Spinal cord (tissue), 10 donors: Measurements from ENCODE around the gene ZBTB3. TPM values are rescaled to one million over a fixed set of nuclear protein-coding genes. Genes with fewer than 3 reads are reported as not detected.
A peak's percentile ranks its signal among the peaks of the same experiment; 100 is the strongest.
"Not testable (repeated sequence)": the region's sequence is repeated elsewhere in the genome, so short reads cannot be mapped to it uniquely, and the experiment has no call there.

Source experiments
- DNase-seq, 6 donors: peaks; one replicate each; pipeline versions ENCODE4 v3.0.0 to v3.0.0-alpha.2; 2013 to 2015; ENCODE audit warnings: low spot score in 6 of 6, low read depth in 4 of 6
- H3K27ac ChIP-seq: one replicate; pipeline ENCODE4 v1.5.1; 2013; ENCODE audit warnings: low read depth, low read length, control low read depth
- H3K27me3 ChIP-seq: one replicate; pipeline ENCODE4 v1.6.1; 2013; ENCODE audit warnings: low read length; ENCODE audit not compliant: control insufficient read depth, insufficient read depth
- H3K36me3 ChIP-seq: one replicate; pipeline ENCODE4 v1.6.1; 2013; ENCODE audit warnings: low read length; ENCODE audit not compliant: control insufficient read depth, insufficient read depth
- H3K4me1 ChIP-seq: one replicate; pipeline ENCODE4 v1.6.1; 2013; ENCODE audit warnings: low read length; ENCODE audit not compliant: control insufficient read depth, insufficient read depth
- H3K4me3 ChIP-seq: one replicate; pipeline ENCODE4 v1.5.1; 2013; ENCODE audit warnings: low read depth, low read length, control low read depth
- H3K9me3 ChIP-seq: one replicate; pipeline ENCODE4 v1.6.1; 2013; ENCODE audit warnings: low read length; ENCODE audit not compliant: control insufficient read depth, insufficient read depth
- WGBS: methylation state at CpG from one replicate; pipeline ENCODE4 v1.1.5; 2013; ENCODE audit warnings: missing lambda C conversion rate; ENCODE audit not compliant: insufficient coverage; 5-methylcytosine and 5-hydroxymethylcytosine counted together
- polyA plus RNA-seq, 2 donors: library from polyadenylated mRNA; unstranded; fragments of 120-200 nt; gene quantifications; one replicate each; pipeline ENCODE4 v1.2.1, GENCODE V29; 2013; ENCODE audit not compliant: insufficient read length in 2 of 2
- total RNA-seq, 2 donors: library from RNA; depleted of rRNA in 1 of 2; stranded (reverse); fragments of 120-200 nt in 1 of 2; fragments of >200 nt in 1 of 2; gene quantifications; one replicate each; pipeline versions ENCODE4 v1.2.3 to v1.2.4, GENCODE V29; 2013 to 2014
- donor health status: healthy.

The ZBTB3 gene
- total and polyA plus RNA-seq, 4 donors: 6.8 to 15.3 (median 11.6) TPM

DNA sequence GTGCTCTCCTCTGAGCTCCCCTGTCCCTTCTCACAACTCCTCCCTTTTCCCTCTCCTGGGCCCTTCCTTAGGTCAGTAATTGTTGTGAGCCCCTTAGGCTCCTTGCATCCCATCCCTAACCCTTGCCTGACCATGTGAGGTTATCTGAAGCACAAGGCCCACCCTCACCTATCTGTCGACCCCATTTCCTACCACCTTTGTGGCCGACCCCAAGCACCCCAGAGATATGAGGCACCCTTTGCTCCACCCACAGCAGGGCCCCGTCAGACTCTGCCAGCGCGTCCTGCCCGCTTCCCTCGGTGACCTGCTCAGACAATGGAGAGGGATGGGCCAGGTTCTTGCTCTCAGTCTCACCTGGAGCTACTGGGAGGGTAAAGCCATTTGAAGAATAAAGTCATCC lies 45.2 kb downstream of the ZBTB3 start:
- 3% methylated on average over 6 of the region's 7 CpGs for WGBS
- peak overlapping the region; percentile 98 for H3K27ac ChIP-seq
- peak overlapping the region; percentile 83 for H3K4me3 ChIP-seq
- H3K4me1 ChIP-seq: peaks cover 47% of the 10 kb centered on the region
- H3K9me3 ChIP-seq: no peaks in the 10 kb centered on the region
- no peaks in the 10 kb centered on the region for H3K27me3 ChIP-seq
- DNase-seq: no peak
- peaks cover 36% of the 10 kb centered on the region for H3K36me3 ChIP-seq

DNA sequence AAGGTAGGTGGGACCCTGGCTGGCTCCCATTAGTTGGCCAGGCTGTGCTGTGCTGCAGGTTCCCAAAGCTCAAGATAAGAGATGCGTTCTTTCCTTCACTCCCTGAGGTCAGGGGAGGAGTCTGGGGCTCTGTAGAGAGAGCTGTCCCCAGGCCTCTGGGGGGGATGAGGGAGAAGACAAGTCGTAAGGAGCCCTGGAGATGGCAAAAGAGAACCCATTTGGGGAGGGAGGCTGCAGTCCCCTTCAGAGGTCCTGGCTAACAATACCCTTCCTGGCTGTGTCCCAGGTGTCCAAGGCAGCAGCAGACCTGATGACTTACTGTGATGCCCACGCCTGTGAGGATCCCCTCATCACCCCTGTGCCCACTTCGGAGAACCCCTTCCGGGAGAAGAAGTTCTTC lies 45.6 kb downstream of the ZBTB3 start:
- H3K36me3 ChIP-seq: peaks cover 37% of the 10 kb centered on the region
- peak in 1 of 6 donors; percentile 26 for DNase-seq
- H3K4me3 ChIP-seq: peak overlapping the region; percentile 83
- WGBS: 52% methylated on average over 4 of the region's 5 CpGs
- no peaks in the 10 kb centered on the region for H3K27me3 ChIP-seq
- H3K9me3 ChIP-seq: no peaks in the 10 kb centered on the region
- peak overlapping the region; percentile 98 for H3K27ac ChIP-seq
- H3K4me1 ChIP-seq: peaks cover 47% of the 10 kb centered on the region

DNA sequence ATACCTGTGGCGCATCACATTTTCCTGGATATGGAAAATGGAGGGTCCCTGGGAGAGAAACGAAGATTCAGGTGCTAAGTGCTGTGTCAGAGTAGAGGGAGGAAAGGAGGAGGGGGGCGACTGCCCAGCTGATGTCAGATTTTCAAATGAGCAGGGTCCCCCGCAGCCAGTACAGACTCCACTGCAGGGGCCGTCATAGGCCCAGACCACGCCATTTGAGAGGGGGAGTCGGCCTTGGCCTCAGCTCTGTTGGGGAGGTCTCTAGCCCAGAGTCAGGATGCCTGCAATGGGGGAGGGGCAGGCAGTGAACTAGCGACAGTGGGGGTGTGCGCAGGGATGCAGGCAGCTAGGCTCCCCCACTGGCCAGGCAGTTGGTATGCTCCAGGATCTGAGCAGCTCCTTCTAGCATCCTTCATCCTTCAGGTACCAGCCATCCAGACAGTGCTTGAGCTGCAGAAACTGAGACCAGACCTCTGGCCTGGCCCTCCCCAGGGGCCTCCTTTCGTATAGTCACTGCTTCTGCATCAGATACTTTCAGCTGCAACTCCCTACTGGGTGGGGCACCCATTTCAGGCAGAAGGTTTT lies 46.6 kb downstream of the ZBTB3 start, which contains the start of the genes BSCL2 and GNG3:
TSS of gene BSCL2 (minus strand) at position 148 of the 585 bp plus-strand sequence. CDS start 229 bp downstream, outside the sequence.
TSS of gene GNG3 (plus strand) at position 400 of the 585 bp plus-strand sequence. CDS start 620 bp downstream, outside the sequence.
- peaks cover 47% of the 10 kb centered on the region for H3K4me1 ChIP-seq

DNA sequence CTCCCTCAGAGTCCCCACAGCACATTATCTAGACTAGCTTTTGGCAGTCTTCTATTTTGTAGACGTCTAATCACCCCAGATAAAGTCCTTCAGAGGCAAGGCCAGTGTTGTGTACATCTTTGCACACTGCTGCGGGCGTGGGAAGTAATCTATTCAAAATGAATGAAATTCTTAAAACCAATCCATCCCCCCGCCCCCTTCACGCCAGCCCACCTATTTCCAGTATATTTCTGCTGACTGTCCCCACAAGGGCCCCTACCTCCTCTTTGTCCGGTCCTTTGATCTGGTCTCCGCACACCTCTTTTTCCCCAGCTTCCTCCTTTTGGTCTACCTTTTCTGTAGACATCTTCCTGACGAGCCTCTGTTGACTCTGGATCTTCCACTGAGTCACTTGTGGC lies 47.1 kb downstream of the ZBTB3 start:
- H3K4me3 ChIP-seq: peak overlapping the region; percentile 83
- H3K36me3 ChIP-seq: peaks cover 48% of the 10 kb centered on the region
- H3K9me3 ChIP-seq: no peaks in the 10 kb centered on the region
- no peaks in the 10 kb centered on the region for H3K27me3 ChIP-seq
- H3K4me1 ChIP-seq: peaks cover 47% of the 10 kb centered on the region
- 16% methylated on average over 5 of the region's 8 CpGs for WGBS
- H3K27ac ChIP-seq: peak overlapping the region; percentile 98
- no peak for DNase-seq

More for the DNA sequence above, 46.6 kb downstream of the ZBTB3 start, which contains the start of the genes BSCL2 and GNG3:
- peak; percentile 77 to 100 (median 94) for DNase-seq
- WGBS: 27% methylated on average over 8 of the region's 10 CpGs
- no peaks in the 10 kb centered on the region for H3K27me3 ChIP-seq
- H3K36me3 ChIP-seq: peaks cover 47% of the 10 kb centered on the region
- H3K9me3 ChIP-seq: no peaks in the 10 kb centered on the region
- H3K4me3 ChIP-seq: peak within 1 kb of the TSS; percentile 83
- peak within 1 kb of the TSS; percentile 98 for H3K27ac ChIP-seq

DNA sequence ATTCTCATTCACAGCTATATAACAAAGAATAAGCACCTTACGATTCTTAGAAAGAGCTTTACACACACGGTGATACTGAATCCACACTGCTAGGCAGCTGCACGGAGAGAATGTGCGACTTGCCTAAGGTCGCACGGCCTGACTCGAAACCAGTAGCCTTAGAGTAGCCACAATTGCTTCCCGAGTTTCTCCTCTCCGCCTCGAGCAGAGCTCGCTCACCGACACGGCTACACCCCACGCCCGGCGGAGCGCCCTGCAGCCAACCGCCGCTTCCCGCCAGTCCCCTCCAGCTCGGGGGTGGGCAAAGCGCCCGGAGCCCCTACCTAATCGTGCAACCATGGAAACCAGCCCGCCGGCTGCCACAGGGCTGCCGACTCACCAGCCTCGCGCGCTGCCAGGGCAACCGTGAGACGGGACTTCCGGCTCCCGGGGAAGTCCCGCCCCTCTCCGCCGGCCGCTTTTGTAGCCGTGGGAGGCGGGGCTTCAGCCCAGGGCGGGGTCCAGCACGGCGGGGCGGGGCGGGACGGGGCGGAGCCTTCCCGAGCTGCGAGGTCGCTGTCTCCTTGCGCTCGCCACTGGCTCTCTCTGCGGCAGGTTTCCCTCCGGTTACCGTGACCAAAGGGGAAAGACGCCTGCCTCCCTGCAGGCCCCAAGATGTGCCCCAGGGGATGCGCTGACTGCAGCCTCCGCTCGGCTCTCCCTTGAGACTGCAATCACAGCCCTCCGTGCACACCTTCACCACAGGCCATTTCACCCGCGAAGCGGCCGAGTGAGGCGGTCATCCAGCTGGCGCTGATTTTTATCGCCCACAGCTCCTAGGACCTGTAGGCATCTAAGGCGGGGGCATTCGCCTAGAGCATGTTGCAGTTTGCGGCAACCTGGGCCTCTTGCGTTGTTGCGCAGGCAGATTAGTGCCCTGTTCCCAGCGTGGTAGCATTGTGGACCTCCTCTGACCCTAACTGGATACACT lies 47.8 kb downstream of the ZBTB3 start:
- under 1% methylated on average over 73 of the region's 73 CpGs for WGBS
- Histone ChIP-seq H3K4me1 (peaks cover 47% of the 10 kb centered on the region), H3K27ac (peak overlapping the region; percentile 98), H3K4me3 (peak overlapping the region; percentile 83), H3K27me3 (no peaks in the 10 kb centered on the region), H3K9me3 (no peaks in the 10 kb centered on the region), H3K36me3 (peaks cover 46% of the 10 kb centered on the region)
- peak in 5 of 6 donors; percentile 90 to 98 (median 95) for DNase-seq

DNA sequence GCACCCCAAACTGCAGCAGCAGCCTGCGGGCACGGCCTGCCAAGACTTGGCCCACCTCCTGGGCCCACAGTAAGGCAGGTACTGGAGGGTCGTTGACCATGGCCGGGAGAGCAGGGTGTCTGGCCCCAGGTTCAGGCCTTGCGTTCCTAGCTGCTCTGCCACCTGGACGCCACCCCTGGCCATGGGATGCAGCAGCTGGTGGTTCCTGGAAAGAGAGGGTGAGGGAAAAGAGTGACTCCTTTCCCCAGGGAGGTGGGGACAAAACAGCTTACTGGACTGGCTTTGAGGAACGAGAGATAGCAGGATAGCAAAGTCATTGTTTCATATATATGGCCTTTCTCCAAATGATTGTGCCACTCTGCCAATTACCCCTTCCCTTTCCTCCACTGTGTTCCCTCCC lies 48.5 kb downstream of the ZBTB3 start:
- Histone ChIP-seq H3K9me3 (no peaks in the 10 kb centered on the region), H3K36me3 (peaks cover 45% of the 10 kb centered on the region), H3K4me1 (peaks cover 44% of the 10 kb centered on the region), H3K27me3 (no peaks in the 10 kb centered on the region), H3K27ac (peak overlapping the region; percentile 54), H3K4me3 (peak overlapping the region; percentile 83)
- WGBS: 41% methylated on average over 6 of the region's 7 CpGs
- DNase-seq: no peak

DNA sequence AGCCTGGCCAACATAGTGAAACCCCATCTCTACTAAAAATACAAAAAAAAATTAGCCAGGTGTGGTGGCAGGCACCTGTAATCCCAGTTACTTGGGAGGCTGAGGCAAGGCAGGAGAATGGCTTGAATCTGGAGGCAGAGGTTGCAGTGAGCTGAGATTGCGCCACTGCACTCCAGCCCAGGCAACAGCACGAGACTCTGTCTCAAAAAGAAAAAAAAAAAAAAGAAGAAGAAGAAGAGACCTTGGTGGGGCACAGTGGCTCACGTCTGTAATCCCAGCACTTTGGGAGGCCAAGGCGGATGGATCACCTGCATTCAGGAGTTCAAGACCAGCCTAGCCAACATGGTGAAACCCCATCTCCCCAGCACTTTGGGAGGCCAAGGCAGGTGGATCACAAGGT lies 50.0 kb downstream of the ZBTB3 start:
- 88% methylated on average over 4 of the region's 4 CpGs for WGBS
- not testable (repeated sequence) for H3K27ac ChIP-seq, H3K4me3 ChIP-seq, DNase-seq, H3K27me3 ChIP-seq, H3K9me3 ChIP-seq
- Histone ChIP-seq H3K36me3 (peaks cover 51% of the 10 kb centered on the region), H3K4me1 (peaks cover 33% of the 10 kb centered on the region)

DNA sequence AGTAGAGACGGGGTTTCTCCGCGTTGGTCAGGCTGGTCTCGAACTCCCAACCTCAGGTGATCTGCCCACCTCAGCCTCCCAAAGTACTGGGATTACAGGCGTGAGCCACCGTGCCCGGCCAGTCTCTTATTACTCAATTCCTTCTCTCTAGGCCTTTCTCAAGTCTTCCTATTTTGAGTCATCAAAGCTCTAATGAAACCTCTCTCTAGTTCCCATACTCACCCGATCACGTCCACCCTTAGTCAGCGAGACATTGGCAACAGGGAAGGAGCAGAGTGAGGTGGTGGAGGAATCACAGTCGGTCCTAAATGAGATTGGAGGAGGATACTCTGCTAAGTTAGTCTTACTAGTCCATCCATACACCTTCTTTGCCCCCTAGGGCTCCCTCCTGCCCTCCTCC lies 51.7 kb downstream of the ZBTB3 start:
- Histone ChIP-seq H3K27ac (no peak overlapping the region), H3K27me3 (no peaks in the 10 kb centered on the region), H3K4me3 (no peak overlapping the region), H3K36me3 (peaks cover 58% of the 10 kb centered on the region), H3K9me3 (no peaks in the 10 kb centered on the region), H3K4me1 (peaks cover 18% of the 10 kb centered on the region)
- 94% methylated on average over 3 of the region's 11 CpGs for WGBS
- DNase-seq: no peak
